DOHH2 (cell line): ENCODE results near the gene AK8.

ENCODE experiments used
- EZH2phosphoT487 ChIP-seq: fragments of 200-600 bp; sonication (generic); IDR thresholded peaks from 2 replicates; pipeline ENCODE4 v1.6.1; 2017; ENCODE audit warnings: borderline replicate concordance, mild to moderate bottlenecking, antibody characterized with exemption, low read length, moderate library complexity, mixed read lengths
- TF ChIP-seq, protein P1 (sequence below): fragments of 200-600 bp; sonication (generic); IDR thresholded peaks from one replicate; pipeline ENCODE4 v1.5.1; 2014; ENCODE audit warnings: antibody characterized with exemption, mild to moderate bottlenecking, low read depth, low read length; ENCODE audit not compliant: poor library complexity, severe bottlenecking

GRCh38 chr9:132880324-132880661 lies 2.2 kb upstream of the AK8 start:
- TF ChIP-seq, protein P1, sequence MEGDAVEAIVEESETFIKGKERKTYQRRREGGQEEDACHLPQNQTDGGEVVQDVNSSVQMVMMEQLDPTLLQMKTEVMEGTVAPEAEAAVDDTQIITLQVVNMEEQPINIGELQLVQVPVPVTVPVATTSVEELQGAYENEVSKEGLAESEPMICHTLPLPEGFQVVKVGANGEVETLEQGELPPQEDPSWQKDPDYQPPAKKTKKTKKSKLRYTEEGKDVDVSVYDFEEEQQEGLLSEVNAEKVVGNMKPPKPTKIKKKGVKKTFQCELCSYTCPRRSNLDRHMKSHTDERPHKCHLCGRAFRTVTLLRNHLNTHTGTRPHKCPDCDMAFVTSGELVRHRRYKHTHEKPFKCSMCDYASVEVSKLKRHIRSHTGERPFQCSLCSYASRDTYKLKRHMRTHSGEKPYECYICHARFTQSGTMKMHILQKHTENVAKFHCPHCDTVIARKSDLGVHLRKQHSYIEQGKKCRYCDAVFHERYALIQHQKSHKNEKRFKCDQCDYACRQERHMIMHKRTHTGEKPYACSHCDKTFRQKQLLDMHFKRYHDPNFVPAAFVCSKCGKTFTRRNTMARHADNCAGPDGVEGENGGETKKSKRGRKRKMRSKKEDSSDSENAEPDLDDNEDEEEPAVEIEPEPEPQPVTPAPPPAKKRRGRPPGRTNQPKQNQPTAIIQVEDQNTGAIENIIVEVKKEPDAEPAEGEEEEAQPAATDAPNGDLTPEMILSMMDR, result no peak
- no peak for TF ChIP-seq EZH2phosphoT487
